Fibroblast of the aortic adventitia (primary cell): ENCODE data around the gene VSTM2A. TPM values are rescaled to one million over a fixed set of nuclear protein-coding genes. Genes with fewer than 3 reads are reported as not detected.

ENCODE experiments used
- DNase-seq: peaks from one replicate; pipeline ENCODE4 v3.0.0-alpha.2; 2010; ENCODE audit warnings: low read depth
- H3K4me3 ChIP-seq: 2 replicates; pipeline ENCODE4 v1.5.1; 2011; ENCODE audit warnings: low read depth, mild to moderate bottlenecking, control low read depth, low read length, moderate library complexity
- CTCF ChIP-seq: IDR thresholded peaks from 2 replicates; pipeline ENCODE4 v1.5.1; 2011; ENCODE audit warnings: mild to moderate bottlenecking, low read length, control low read depth, inconsistent platforms; ENCODE audit not compliant: insufficient read depth
- small RNA-seq: library from RNA; depleted of rRNA; stranded (forward); fragments of <200 nt; gene quantifications from one replicate; pipeline ENCODE3, GENCODE V24; 2012
- total RNA-seq: library from RNA; depleted of rRNA; stranded (reverse); fragments of >200 nt; gene quantifications from 2 replicates; pipeline ENCODE4 v1.2.3, GENCODE V29; 2012; ENCODE audit warnings: low replicate concordance

Gene VSTM2A
- total RNA-seq, 1 donor: not detected

GRCh38 chr7:54615537-54615936 is 73.4 kb downstream of the VSTM2A start:
- H3K4me3 ChIP-seq: no peak overlapping the region
- peak; percentile 13 for DNase-seq
- no peak for TF ChIP-seq CTCF

Small RNAs within 50 kb of the gene (small RNA-seq; reads per million reads assigned to genes)
- not detected for gene RNU6-1125P

Other genes with a start within 250 kb of the VSTM2A start
- 190 and 764 TPM in 2 replicates for gene SEC61G, start 216.8 kb downstream of the VSTM2A start, total RNA-seq